ENCODE measurements around the gene AKAP5. TPM values are rescaled to one million over a fixed set of nuclear protein-coding genes. Genes with fewer than 3 reads are reported as not detected.

AKAP5 gene
- total RNA-seq, 1 experiment from 2014 or later = 3.0 TPM

GRCh38 chr14:64423987-64424386, 41.3 kb upstream of the AKAP5 start:
- ChIA-PET CTCF (no interaction called here), POLR2A (no interaction called here)
- H3K36me3 Mint-ChIP-seq = peaks cover 86% of the 10 kb centered on the region
- no peaks in the 10 kb centered on the region for H3K27me3 Mint-ChIP-seq (ENCODE audit: low read depth)
- no peak overlapping the region for H3K4me3 Mint-ChIP-seq
- ATAC-seq (no peak), DNase-seq (ENCODE audit: low spot score) (no peak)
- peak overlapping the region; percentile 27 for H3K27ac Mint-ChIP-seq
- H3K4me1 Mint-ChIP-seq = no peaks in the 10 kb centered on the region
- TF ChIP-seq ZNF671 (CRISPR knock-in tag; IDR thresholded peaks at IDR 0.05) = no peak
- no peak for TF ChIP-seq TCF7 (CRISPR knock-in tag; IDR thresholded peaks at IDR 0.05; ENCODE audit: low read depth)
- TF ChIP-seq, protein P1, sequence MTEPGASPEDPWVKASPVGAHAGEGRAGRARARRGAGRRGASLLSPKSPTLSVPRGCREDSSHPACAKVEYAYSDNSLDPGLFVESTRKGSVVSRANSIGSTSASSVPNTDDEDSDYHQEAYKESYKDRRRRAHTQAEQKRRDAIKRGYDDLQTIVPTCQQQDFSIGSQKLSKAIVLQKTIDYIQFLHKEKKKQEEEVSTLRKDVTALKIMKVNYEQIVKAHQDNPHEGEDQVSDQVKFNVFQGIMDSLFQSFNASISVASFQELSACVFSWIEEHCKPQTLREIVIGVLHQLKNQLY (CRISPR knock-in tag; IDR thresholded peaks at IDR 0.05) = no peak
- TF ChIP-seq CDX4 (CRISPR knock-in tag; IDR thresholded peaks at IDR 0.05; ENCODE audit: borderline replicate concordance) = no peak
- TF ChIP-seq, protein P2, sequence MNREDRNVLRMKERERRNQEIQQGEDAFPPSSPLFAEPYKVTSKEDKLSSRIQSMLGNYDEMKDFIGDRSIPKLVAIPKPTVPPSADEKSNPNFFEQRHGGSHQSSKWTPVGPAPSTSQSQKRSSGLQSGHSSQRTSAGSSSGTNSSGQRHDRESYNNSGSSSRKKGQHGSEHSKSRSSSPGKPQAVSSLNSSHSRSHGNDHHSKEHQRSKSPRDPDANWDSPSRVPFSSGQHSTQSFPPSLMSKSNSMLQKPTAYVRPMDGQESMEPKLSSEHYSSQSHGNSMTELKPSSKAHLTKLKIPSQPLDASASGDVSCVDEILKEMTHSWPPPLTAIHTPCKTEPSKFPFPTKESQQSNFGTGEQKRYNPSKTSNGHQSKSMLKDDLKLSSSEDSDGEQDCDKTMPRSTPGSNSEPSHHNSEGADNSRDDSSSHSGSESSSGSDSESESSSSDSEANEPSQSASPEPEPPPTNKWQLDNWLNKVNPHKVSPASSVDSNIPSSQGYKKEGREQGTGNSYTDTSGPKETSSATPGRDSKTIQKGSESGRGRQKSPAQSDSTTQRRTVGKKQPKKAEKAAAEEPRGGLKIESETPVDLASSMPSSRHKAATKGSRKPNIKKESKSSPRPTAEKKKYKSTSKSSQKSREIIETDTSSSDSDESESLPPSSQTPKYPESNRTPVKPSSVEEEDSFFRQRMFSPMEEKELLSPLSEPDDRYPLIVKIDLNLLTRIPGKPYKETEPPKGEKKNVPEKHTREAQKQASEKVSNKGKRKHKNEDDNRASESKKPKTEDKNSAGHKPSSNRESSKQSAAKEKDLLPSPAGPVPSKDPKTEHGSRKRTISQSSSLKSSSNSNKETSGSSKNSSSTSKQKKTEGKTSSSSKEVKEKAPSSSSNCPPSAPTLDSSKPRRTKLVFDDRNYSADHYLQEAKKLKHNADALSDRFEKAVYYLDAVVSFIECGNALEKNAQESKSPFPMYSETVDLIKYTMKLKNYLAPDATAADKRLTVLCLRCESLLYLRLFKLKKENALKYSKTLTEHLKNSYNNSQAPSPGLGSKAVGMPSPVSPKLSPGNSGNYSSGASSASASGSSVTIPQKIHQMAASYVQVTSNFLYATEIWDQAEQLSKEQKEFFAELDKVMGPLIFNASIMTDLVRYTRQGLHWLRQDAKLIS (CRISPR knock-in tag; IDR thresholded peaks at IDR 0.05; ENCODE audit: borderline replicate concordance) = no peak
- no peak for TF ChIP-seq NR3C1 (CRISPR knock-in tag; conservative IDR thresholded peaks at IDR 0.05; ENCODE audit: low read depth)
- no peak for TF ChIP-seq FOXJ3 (CRISPR knock-in tag; IDR thresholded peaks at IDR 0.05; ENCODE audit: borderline replicate concordance)
- TF ChIP-seq NFATC4 (CRISPR knock-in tag; IDR thresholded peaks at IDR 0.05) = no peak
- TF ChIP-seq ZNF138 (CRISPR knock-in tag; conservative IDR thresholded peaks at IDR 0.05) = no peak
- H3K9me3 Mint-ChIP-seq = no peaks in the 10 kb centered on the region

DNA sequence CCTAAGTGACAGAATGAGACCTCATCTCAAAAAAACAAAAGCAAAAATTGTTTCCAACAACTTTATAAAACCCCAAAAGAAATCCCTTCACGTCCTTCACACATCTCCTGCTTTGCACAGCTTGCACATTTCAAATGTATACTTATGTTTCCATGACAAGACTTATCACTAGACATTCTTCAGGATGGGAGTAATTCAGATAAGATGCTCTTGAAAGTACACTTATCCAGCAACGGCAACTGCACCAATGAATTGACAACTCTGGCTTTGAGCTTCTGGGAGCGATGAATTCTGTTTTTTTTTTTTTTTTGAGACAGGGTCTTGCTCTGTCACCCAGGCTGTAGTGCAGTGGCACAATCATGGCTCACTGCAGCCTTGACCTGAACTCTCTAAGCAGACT, 30.8 kb upstream of the AKAP5 start:
- POLR2A ChIA-PET = interaction anchor here (0.5 to 0.7 kb wide), 2 partner anchors 70 to 1810 kb away, joined by 4 to 5 read pairs; no protein-coding TSS in a partner anchor
- H3K4me3 Mint-ChIP-seq = no peak overlapping the region
- H3K36me3 Mint-ChIP-seq = peaks cover 81% of the 10 kb centered on the region

More for the DNA sequence above, 30.8 kb upstream of the AKAP5 start:
- no peaks in the 10 kb centered on the region for H3K9me3 Mint-ChIP-seq
- no peak for ATAC-seq
- CTCF ChIA-PET = interaction anchor here (1.1 kb wide), 1 partner anchor 240 kb away, joined by 6 read pairs; no protein-coding TSS in a partner anchor
- peak overlapping the region; percentile 82; the same call in 1 of the 2 replicates for H3K27ac Mint-ChIP-seq
- TF ChIP-seq STAT6 (CRISPR knock-in tag; conservative IDR thresholded peaks at IDR 0.05; ENCODE audit: low read depth) (no peak), GTF2I (CRISPR knock-in tag; conservative IDR thresholded peaks at IDR 0.05) (no peak), ZNF671 (CRISPR knock-in tag; IDR thresholded peaks at IDR 0.05) (no peak), NR2C2 (CRISPR knock-in tag; IDR thresholded peaks at IDR 0.05) (no peak), MYBL2 (CRISPR knock-in tag; IDR thresholded peaks at IDR 0.05) (no peak), ETV6 (CRISPR knock-in tag; IDR thresholded peaks at IDR 0.05) (no peak), KAT7 (CRISPR knock-in tag; IDR thresholded peaks at IDR 0.05; ENCODE audit: borderline replicate concordance) (no peak), ESRRA (CRISPR knock-in tag; IDR thresholded peaks at IDR 0.05; ENCODE audit: borderline replicate concordance) (no peak), NR3C1 (CRISPR knock-in tag; conservative IDR thresholded peaks at IDR 0.05; ENCODE audit: low read depth) (no peak)
- TF ChIP-seq, protein P2 (CRISPR knock-in tag; IDR thresholded peaks at IDR 0.05; ENCODE audit: borderline replicate concordance) = no peak
- TF ChIP-seq, protein P3, sequence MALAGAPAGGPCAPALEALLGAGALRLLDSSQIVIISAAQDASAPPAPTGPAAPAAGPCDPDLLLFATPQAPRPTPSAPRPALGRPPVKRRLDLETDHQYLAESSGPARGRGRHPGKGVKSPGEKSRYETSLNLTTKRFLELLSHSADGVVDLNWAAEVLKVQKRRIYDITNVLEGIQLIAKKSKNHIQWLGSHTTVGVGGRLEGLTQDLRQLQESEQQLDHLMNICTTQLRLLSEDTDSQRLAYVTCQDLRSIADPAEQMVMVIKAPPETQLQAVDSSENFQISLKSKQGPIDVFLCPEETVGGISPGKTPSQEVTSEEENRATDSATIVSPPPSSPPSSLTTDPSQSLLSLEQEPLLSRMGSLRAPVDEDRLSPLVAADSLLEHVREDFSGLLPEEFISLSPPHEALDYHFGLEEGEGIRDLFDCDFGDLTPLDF (CRISPR knock-in tag; IDR thresholded peaks at IDR 0.05) = no peak
- DNase-seq (ENCODE audit: low spot score) = no peak
- H3K4me1 Mint-ChIP-seq = no peaks in the 10 kb centered on the region
- no peaks in the 10 kb centered on the region for H3K27me3 Mint-ChIP-seq (ENCODE audit: low read depth)
